ENCODE data around the gene LRP2.

GRCh38 chr2:169080250-169081069 lies 281.9 kb downstream of the LRP2 start:
- no peak for TF ChIP-seq CTCF (IDR thresholded peaks at IDR 0.05)
- no peak for TF ChIP-seq POLR2A (IDR thresholded peaks at IDR 0.05)
- TF ChIP-seq POLR2AphosphoS5 (IDR thresholded peaks at IDR 0.05), result no peak
- TF ChIP-seq EP300 (IDR thresholded peaks at IDR 0.05), result no peak
